IMR-90 (cell line): Measurements from ENCODE around the gene CAMK2B. TPM values are rescaled to one million over a fixed set of nuclear protein-coding genes. Genes with fewer than 3 reads are reported as not detected.

ENCODE experiments used
- ATAC-seq: fragments of 200-7000 bp; cut with Tn5 transposase; 2 replicates; pipeline ENCODE4 v1.9.1; 2020; ENCODE audit warnings: low read depth, mild to moderate bottlenecking, moderate library complexity
- BruUV-seq: library from RNA; stranded (reverse); fragments of 400-500 nt; replicated peaks from 2 replicates; lab custom pipeline; 2021; lab: Mats Ljungman, UMichigan
- CTCF ChIA-PET: fragments of 300-600 bp; formaldehyde crosslinking; extraction: SDS; loops from one replicate; lab custom pipeline; 2021; ENCODE audit warnings: antibody characterized with exemption; lab: Yijun Ruan, JAX
- POLR2A ChIA-PET: fragments of 300-600 bp; sonication (Branson Sonifier 250); formaldehyde crosslinking; loops from one replicate; lab custom pipeline; 2022; ENCODE audit warnings: antibody characterized with exemption; ENCODE audit not compliant: unreplicated experiment; lab: Charles Lee
- DNase-seq: peaks from one replicate; pipeline ENCODE4 v3.0.0; 2013
- H2AFZ ChIP-seq: replicated peaks from 2 replicates; pipeline ENCODE3; 2013; ENCODE audit warnings: low read length, mild to moderate bottlenecking; ENCODE audit not compliant: poor library complexity
- H2AK5ac ChIP-seq: 2 replicates; pipeline ENCODE4 v1.6.1; 2013; ENCODE audit warnings: low read depth, low read length, inconsistent platforms
- H2AK9ac ChIP-seq: replicated peaks from 2 replicates; pipeline ENCODE3; 2013; ENCODE audit warnings: mild to moderate bottlenecking, low read depth, low read length, moderate library complexity; ENCODE audit not compliant: poor library complexity
- H2BK120ac ChIP-seq: 2 replicates; pipeline ENCODE4 v1.6.1; 2013; ENCODE audit warnings: low read depth, low read length, inconsistent platforms
- H2BK15ac ChIP-seq: 3 replicates; pipeline ENCODE4 v1.6.1; 2013; ENCODE audit warnings: low read depth, low read length, inconsistent platforms
- H2BK20ac ChIP-seq: 2 replicates; pipeline ENCODE4 v1.6.1; 2013; ENCODE audit warnings: low read depth, mild to moderate bottlenecking, inconsistent platforms, low read length, moderate library complexity
- H2BK5ac ChIP-seq: 2 replicates; pipeline ENCODE4 v1.6.1; 2013; ENCODE audit warnings: mild to moderate bottlenecking, low read depth, low read length, inconsistent platforms; ENCODE audit not compliant: poor library complexity, severe bottlenecking
- H3K14ac ChIP-seq: replicated peaks from 2 replicates; pipeline ENCODE4 v1.6.1; 2013; ENCODE audit warnings: low read depth, low read length, inconsistent platforms
- H3K18ac ChIP-seq: 2 replicates; pipeline ENCODE4 v1.6.1; 2013; ENCODE audit warnings: low read depth, low read length, control low read depth
- H3K23ac ChIP-seq: 2 replicates; pipeline ENCODE4 v1.6.1; 2013; ENCODE audit warnings: low read depth, low read length, inconsistent platforms
- H3K27ac ChIP-seq: 2 replicates; pipeline ENCODE4 v1.5.1; 2013; ENCODE audit warnings: mild to moderate bottlenecking, control low read depth, low read length; ENCODE audit not compliant: insufficient read depth
- H3K27me3 ChIP-seq: 2 replicates; pipeline ENCODE4 v1.6.1; 2013; ENCODE audit warnings: low read length; ENCODE audit not compliant: control insufficient read depth, insufficient read depth
- H3K36me3 ChIP-seq: 2 replicates; pipeline ENCODE4 v1.6.1; 2013; ENCODE audit warnings: low read length, mixed read lengths; ENCODE audit not compliant: control insufficient read depth, insufficient read depth
- H3K4ac ChIP-seq: 2 replicates; pipeline ENCODE4 v1.6.1; 2013; ENCODE audit warnings: low read depth, low read length, inconsistent platforms
- H3K4me1 ChIP-seq: 2 replicates; pipeline ENCODE4 v1.6.1; 2013; ENCODE audit warnings: low read length, mixed read lengths; ENCODE audit not compliant: control insufficient read depth, insufficient read depth
- H3K4me2 ChIP-seq: 2 replicates; pipeline ENCODE4 v1.6.1; 2013; ENCODE audit warnings: low read depth, mild to moderate bottlenecking, control low read depth, low read length, moderate library complexity
- H3K4me3 ChIP-seq: 2 replicates; pipeline ENCODE4 v1.5.1; 2013; ENCODE audit warnings: low read depth, mild to moderate bottlenecking, control low read depth, low read length, moderate library complexity; ENCODE audit not compliant: insufficient read depth
- H3K56ac ChIP-seq: 2 replicates; pipeline ENCODE4 v1.6.1; 2013; ENCODE audit warnings: low read length, inconsistent platforms; ENCODE audit not compliant: insufficient read depth; ENCODE audit errors: extremely low read depth
- H3K79me1 ChIP-seq, 2 experiments: 2 replicates each; pipeline ENCODE4 v1.6.1; 2013; ENCODE audit warnings: low read length in 2 of 2, inconsistent platforms in 1 of 2, low read depth in 1 of 2
- H3K9ac ChIP-seq: 2 replicates; pipeline ENCODE4 v1.6.1; 2013; ENCODE audit warnings: low read depth, low read length, control low read depth
- H3K9me1 ChIP-seq: 2 replicates; pipeline ENCODE4 v1.6.1; 2013; ENCODE audit warnings: low read length, inconsistent platforms; ENCODE audit not compliant: insufficient read depth
- H3K9me3 ChIP-seq: 2 replicates; pipeline ENCODE4 v1.6.1; 2013; ENCODE audit warnings: low read length; ENCODE audit not compliant: control insufficient read depth, insufficient read depth
- H4K20me1 ChIP-seq: 2 replicates; pipeline ENCODE4 v1.6.1; 2013; ENCODE audit warnings: low read length, inconsistent platforms; ENCODE audit not compliant: insufficient read depth
- H4K5ac ChIP-seq: 2 replicates; pipeline ENCODE4 v1.6.1; 2013; ENCODE audit warnings: mild to moderate bottlenecking, low read depth, low read length, control low read depth
- H4K8ac ChIP-seq, 2 experiments: 2 replicates each; pipeline ENCODE4 v1.6.1; 2013; ENCODE audit warnings: low read depth in 2 of 2, low read length in 2 of 2, control low read depth in 1 of 2, inconsistent platforms in 1 of 2
- H4K91ac ChIP-seq: 2 replicates; pipeline ENCODE4 v1.6.1; 2013; ENCODE audit warnings: low read depth, low read length, inconsistent platforms; ENCODE audit not compliant: insufficient read depth
- BHLHE40 ChIP-seq: fragments of 150-350 bp; IDR thresholded peaks from 2 replicates; pipeline ENCODE4 v1.6.1; 2016; ENCODE audit warnings: mild to moderate bottlenecking, low read depth, low read length
- CHD1 ChIP-seq: IDR thresholded peaks from 2 replicates; pipeline ENCODE4 v1.6.1; 2012; ENCODE audit warnings: low read depth, low read length, improper control_type of control experiment
- FOS ChIP-seq: fragments of 150-350 bp; IDR thresholded peaks from 2 replicates; pipeline ENCODE4 v1.6.1; 2016; ENCODE audit warnings: low read depth, low read length
- MAZ ChIP-seq: IDR thresholded peaks from 2 replicates; pipeline ENCODE4 v1.6.1; 2012; ENCODE audit warnings: low read depth, mild to moderate bottlenecking, low read length, improper control_type of control experiment, moderate library complexity, borderline replicate concordance
- MXI1 ChIP-seq: IDR thresholded peaks from 2 replicates; pipeline ENCODE4 v1.6.1; 2012; ENCODE audit warnings: low read depth, mild to moderate bottlenecking, low read length, moderate library complexity, borderline replicate concordance
- NFE2L2 ChIP-seq: fragments of 150-350 bp; IDR thresholded peaks from 2 replicates; pipeline ENCODE4 v1.6.1; 2016; ENCODE audit warnings: low read depth, mild to moderate bottlenecking, low read length
- POLR2A ChIP-seq: IDR thresholded peaks from 2 replicates; pipeline ENCODE4 v1.6.1; 2012; ENCODE audit warnings: mild to moderate bottlenecking, low read depth, low read length
- RCOR1 ChIP-seq: IDR thresholded peaks from 2 replicates; pipeline ENCODE4 v1.6.1; 2012; ENCODE audit warnings: mild to moderate bottlenecking, low read length, improper control_type of control experiment; ENCODE audit not compliant: insufficient replicate concordance
- SMC3 ChIP-seq: fragments of 150-350 bp; IDR thresholded peaks from 2 replicates; pipeline ENCODE4 v1.6.1; 2016; ENCODE audit warnings: low read depth, mild to moderate bottlenecking, antibody characterized with exemption, low read length, moderate library complexity
- WGBS, 2 experiments: methylation state at CpG; one replicate each; pipeline versions ENCODE4 v1.1.5 to v1.1.7; 2013; ENCODE audit warnings: missing lambda C conversion rate in 2 of 2; ENCODE audit not compliant: insufficient read length in 1 of 2; ENCODE audit errors: extremely low coverage in 2 of 2; 5-methylcytosine and 5-hydroxymethylcytosine counted together
- dilution Hi-C: fragments of 300-500 bp; cut with HindIII; formaldehyde crosslinking; loops from one replicate; pipeline ENCODE4 v1.14.3; 2018; ENCODE audit warnings: low sequenced_read_pairs; ENCODE audit not compliant: unreplicated experiment
- in situ Hi-C: fragments of 300-500 bp; cut with MboI; formaldehyde crosslinking; loops from 3 replicates; pipeline ENCODE4 v1.14.3; 2019; ENCODE audit warnings: low sequenced_read_pairs, inconsistent platforms, mixed read lengths
- intact Hi-C: fragments of 100-400 bp; cut with micrococcal nuclease; formaldehyde crosslinking; loops from 2 replicates; pipeline ENCODE4 v1.10.0; 2022
- polyA plus RNA-seq, 3 experiments: library from polyadenylated mRNA; depleted of rRNA; stranded (reverse); fragments of >200 nt; gene quantifications; 2 replicates each; pipeline ENCODE4 v1.2.3, GENCODE V29; 2012; ENCODE audit warnings: low replicate concordance in 1 of 3
- total RNA-seq: library from RNA; depleted of rRNA; stranded (reverse); fragments of >200 nt; gene quantifications from 2 replicates; pipeline ENCODE4 v1.2.3, GENCODE V29; 2012

CAMK2B gene
- total and polyA plus RNA-seq, 2 of the 4 experiments (the other 2 are of a cell fraction) = 0.18 to 0.36 TPM

DNA sequence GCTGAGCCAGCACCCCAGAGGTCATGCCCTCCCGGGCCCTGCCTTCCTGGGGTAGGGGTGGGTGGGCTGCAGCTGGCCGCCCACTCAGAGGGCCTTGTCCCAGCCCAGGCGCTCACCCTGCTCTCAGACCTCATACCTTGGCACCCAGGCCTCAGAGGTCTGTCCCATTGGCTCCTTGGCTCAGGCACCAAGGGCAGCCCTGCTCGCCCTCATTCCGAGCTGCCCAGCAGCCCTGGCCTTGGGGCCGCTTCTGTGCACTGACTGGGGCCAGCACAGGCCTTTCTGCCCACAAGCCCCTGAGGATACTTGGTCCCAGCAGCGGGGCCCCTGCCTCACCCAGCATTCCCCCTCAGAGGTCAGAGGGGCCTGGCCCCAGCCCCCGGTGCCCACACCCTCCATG is 90.3 kb downstream of the CAMK2B start:
- in situ Hi-C loops (no loop called here), dilution Hi-C loops (no loop called here), intact Hi-C loops (no loop called here)
- H4K5ac ChIP-seq = no peak overlapping the region
- H2AFZ ChIP-seq = no peak overlapping the region
- no peaks in the 10 kb centered on the region for H3K4me1 ChIP-seq
- H3K79me1 ChIP-seq = no peaks in the 10 kb centered on the region
- H2AK9ac ChIP-seq = no peak overlapping the region
- no peak overlapping the region for H4K8ac ChIP-seq
- ATAC-seq = no peak
- POLR2A ChIA-PET = no interaction called here
- H2BK20ac ChIP-seq = no peak overlapping the region
- H3K56ac ChIP-seq = no peak overlapping the region
- peaks cover 34% of the 10 kb centered on the region for H3K27me3 ChIP-seq
- CTCF ChIA-PET = no interaction called here
- 92% methylated on average over 2 of the region's 8 CpGs; no CpG with 5 or more reads in 1 of the 2 experiments for WGBS, 2 experiments
- H4K91ac ChIP-seq = no peak overlapping the region
- DNase-seq = no peak
- H3K4me3 ChIP-seq = no peak overlapping the region
- no peaks in the 10 kb centered on the region for H4K20me1 ChIP-seq
- no peak overlapping the region for H3K14ac ChIP-seq
- no peak overlapping the region for H3K23ac ChIP-seq
- BruUV-seq = no TSS peak
- H3K9ac ChIP-seq = no peak overlapping the region
- H3K18ac ChIP-seq = no peak overlapping the region
- H2BK5ac ChIP-seq = no peak overlapping the region
- H3K9me1 ChIP-seq = no peaks in the 10 kb centered on the region
- no peak overlapping the region for H2BK120ac ChIP-seq
- no peaks in the 10 kb centered on the region for H3K36me3 ChIP-seq
- H2AK5ac ChIP-seq = no peak overlapping the region
- no peak overlapping the region for H2BK15ac ChIP-seq
- no peak overlapping the region for H3K27ac ChIP-seq
- TF ChIP-seq BHLHE40 (no peak), MAZ (no peak), POLR2A (no peak), CHD1 (no peak), SMC3 (no peak), NFE2L2 (no peak), MXI1 (no peak), RCOR1 (no peak), FOS (no peak)
- no peaks in the 10 kb centered on the region for H3K9me3 ChIP-seq
- H3K4me2 ChIP-seq = no peak overlapping the region
- no peak overlapping the region for H3K4ac ChIP-seq
